GM18861 (cell line): Measurements from ENCODE around the gene EPB41L5.
"Not testable (repeated sequence)": the region's sequence is repeated elsewhere in the genome, so short reads cannot be mapped to it uniquely, and the experiment has no call there.

ENCODE experiments used
- ATAC-seq: cut with Tn5 transposase; IDR thresholded peaks from one replicate; pipeline ENCODE4 v1.9.1; 2021; ENCODE audit not compliant: unreplicated experiment

The EPB41L5 gene

DNA sequence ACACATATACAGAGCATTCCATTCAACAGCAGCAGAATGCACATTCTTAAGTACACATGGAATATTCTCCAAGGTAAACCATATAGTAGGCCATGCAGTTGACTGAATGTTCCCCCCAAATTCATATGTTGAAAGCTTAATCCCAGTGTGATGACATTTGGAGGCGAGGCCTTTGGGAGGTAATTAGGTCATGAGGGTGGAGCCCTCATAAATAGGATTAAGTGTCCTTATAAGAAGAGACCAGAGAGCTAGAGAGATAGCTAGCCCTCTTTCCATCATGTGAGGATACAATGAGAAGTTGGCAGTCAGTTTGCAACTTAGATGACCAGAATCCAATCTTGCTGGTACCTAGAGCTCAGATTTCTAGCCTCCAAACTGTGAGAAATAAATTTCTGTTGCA, 182.7 kb downstream of the EPB41L5 start:
- no peak for ATAC-seq

DNA sequence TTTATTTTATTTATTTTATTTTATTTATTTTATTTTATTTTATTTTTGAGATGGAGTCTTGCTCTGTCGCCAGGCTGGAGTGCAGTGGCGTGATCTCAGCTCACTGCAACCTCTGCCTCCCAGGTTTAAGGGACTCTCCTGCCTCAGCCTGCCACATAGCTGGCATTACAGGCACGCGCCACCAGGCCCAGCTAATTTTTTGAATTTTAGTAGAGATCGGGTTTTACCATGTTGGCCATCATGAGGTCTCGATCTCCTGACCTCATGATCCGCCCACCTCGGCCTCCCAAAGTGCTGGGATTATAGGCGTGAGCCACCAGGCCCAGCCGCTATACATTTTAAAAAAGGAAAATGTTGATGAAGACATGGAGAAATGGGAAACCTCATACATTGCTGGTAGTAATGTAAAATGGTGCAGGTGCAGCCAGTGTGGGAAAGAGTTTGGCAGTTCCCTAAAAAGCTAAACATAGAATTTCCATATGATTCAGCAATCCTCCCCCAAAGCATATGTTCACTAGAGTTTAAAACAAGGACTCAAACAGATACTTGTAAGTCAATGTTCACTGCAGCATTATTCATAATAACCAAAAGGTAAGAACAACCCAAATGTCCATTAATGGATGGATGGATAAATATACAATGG, 187.1 kb downstream of the EPB41L5 start:
- ATAC-seq: not testable (repeated sequence)

DNA sequence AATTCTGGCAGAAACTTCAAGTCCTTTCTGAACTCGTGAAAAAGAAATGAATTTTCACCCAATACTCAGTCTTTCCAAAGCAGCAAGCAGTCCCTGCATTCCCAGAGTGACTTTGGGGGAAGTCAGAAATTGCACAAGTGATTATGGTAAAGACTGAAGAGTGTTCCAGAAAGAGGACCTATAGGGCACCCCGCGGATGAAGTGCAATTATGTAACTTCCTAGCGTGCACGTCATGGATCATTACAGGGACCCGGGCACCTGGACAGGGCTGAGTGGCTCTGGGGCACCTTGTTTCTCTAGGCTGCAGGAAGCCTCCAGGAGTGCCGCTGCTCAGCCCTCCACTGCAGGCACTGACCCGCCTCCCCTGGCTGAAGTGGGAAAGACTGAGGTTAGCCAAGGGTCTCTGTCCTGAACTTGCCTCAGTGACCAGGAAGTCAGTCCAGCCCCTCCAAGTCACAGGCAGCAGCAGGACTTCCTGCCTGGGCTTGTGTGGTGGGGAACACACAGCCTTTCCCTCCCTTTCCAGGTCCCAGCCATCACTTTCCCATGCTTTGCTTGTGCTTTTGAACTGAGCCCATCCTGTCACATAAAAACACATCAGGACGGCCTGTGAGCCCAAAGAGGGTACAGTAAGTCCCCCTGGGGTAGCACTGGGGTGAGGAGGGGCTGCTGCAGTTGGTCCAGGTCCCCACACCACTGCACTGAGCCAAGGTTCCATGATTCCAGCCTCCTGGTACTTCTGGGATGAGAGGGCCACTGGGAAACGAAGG, 190.6 kb downstream of the EPB41L5 start:
- no peak for ATAC-seq

- no peak for ATAC-seq
These were observed 191.1 kb downstream of the EPB41L5 start for GRCh38 chr2:120204022-120204405.

DNA sequence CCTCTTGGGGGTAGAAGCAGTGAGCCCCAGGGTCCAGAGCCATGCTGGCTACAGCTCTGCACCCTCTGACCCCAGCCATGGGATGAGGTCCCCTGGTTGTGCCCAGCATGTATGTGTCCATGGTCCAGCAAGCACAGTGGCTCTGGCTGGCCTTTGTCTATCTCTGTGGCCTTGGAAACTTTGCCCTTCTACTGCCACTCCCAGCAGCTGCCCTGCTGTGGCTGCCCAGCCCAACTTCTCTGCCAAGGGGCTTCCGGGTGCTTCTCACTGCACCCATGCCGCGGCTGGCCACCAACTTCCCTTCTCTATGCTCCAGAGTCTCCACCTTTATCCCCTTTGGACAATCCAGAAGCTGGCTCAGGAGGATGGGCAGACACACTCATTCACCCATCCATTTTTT, 191.5 kb downstream of the EPB41L5 start:
- no peak for ATAC-seq

DNA sequence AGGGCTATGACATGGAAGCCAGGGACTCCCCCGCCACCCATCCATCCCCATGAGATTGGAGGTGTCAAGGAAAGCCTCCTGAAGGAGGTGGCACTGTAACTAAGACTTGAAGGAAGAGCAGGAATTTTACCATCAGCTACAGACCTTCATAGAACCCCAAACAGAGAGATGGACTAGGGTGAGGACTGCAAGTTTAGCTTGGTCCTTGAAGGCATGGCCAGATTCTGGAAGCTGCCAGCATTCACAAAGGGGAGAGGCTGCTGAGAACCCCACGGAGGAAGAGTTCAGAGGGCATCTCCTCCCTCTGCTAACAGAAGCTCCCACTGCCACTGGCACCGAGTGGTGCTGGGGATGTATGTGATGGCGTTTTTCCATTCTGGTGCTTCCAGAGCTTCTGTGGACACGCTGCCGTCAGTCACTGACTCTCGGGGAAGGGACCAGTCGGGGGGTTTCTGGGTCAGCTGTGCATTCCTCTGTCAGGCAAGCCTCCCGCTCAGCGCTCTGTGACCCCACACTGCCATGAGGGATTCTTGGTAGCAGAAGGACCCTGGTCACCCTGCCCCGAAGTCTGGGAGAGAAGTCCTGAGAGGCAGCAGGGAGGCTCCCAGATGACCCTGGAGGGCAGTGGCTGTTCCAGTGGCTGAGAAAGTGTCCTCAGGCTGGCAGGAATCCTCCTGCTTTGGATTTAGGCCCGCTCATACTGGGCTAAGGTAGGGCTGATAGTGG, 192.2 kb downstream of the EPB41L5 start:
- no peak for ATAC-seq

- ATAC-seq: no peak
These were observed 193.2 kb downstream of the EPB41L5 start for GRCh38 chr2:120206022-120206581.

DNA sequence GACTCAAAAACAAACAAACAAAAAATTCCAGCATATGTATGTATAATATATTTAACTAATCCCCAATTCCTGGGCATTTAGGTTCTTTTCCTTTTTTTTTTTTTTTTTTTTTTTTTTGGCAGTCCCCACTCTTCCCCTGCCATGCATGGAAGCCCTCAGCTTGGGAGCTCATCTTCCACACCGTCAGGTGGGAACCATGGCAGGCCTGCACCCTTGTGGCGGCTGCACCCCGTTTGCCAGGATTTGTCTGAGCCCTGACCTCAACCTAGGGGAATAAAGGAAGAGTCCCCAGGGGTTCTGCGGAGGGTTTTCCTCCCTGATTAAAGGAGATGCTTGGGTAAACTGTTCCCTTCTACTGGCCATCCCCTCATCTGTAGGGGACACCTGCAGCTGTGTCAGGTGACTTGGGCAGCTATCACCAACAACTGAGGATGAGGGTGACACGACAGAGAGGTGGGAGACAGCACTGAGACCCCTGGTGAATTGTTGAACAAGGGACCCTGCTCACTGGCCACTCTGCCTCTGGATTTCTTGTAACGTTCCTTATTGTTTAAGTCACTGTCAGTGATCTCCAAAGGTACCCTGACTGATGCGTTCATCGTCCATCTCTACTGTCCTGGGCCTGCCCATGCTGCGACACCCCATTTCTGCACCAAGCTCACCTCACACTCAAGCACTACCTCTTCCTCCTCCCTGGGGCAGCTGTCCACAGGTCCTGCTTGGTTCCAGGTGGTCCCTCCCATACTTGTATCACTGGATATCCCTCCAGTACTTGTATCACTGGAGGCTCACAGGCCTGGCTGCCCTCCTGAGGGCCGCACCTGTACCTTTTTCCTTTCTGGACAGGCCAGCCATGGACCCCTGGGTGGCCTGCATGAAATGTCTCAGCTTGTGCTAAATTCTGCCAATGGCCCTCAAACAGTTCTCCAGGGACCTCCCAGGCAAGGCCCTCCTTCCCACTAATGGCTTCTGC, 195.8 kb downstream of the EPB41L5 start:
- no peak for ATAC-seq

GRCh38 chr2:120209427-120210269, 196.8 kb downstream of the EPB41L5 start:
- no peak for ATAC-seq

DNA sequence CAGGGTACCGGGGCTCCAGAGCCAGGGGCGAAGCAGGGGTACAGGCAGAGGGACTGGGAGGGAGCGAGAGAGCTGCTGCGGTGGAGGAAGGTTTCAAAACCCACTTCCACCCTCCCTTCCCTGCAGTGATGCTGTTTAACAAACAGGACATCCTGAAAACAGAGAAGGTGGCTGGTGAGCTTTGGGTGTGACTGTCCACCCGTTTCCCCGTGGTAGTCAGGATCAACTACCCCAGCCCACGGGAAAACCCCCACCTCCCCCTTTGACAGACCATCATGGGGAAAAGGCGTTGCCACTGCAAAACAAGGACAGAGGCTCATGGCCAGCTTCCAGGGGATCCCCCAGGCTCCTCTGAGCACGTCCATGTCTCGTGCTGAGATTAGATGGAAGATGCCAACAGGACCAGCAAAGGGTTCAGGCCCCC, 197.4 kb downstream of the EPB41L5 start:
- no peak for ATAC-seq

DNA sequence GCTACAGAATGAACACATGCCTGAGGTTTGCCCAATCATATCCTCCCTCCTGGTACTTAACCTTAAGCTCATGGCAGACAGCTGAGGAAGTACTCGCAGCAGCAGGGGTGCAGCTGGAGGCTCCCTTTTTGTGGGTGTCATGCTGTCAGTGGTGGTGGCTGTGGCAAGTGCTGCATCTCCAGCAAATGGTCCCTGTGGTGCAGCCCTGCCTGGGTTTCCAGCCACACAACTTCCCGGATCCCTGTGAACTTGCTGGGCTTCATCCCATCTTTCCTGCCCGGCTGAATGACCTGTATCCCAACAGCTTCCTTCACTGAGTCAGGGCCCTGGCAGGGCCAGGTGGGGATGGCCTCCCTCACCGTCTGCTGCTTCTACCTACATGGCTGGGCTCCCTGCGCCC, 205.3 kb downstream of the EPB41L5 start:
- no peak for ATAC-seq

DNA sequence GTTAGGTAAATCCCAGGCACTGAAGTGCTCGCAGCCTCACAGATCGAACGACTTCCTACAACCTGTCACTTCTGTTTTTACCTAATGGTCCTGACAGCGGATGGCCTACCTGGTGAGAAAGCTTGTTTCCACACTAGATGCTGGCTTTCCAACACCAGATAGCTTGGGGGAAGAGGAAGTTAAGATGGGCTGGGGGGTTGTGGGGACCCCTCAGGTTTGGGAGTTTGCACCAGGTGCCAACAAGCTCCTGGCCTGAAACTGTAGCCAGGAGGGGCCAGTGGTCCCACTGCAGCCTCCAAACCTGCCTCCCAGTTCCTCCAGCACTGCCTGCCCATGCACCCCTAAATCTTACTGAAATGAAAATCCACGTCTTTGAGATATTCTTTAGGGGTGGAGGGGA, 206.4 kb downstream of the EPB41L5 start:
- no peak for ATAC-seq

- ATAC-seq: no peak
These were observed 206.9 kb downstream of the EPB41L5 start for GRCh38 chr2:120219766-120220165.

DNA sequence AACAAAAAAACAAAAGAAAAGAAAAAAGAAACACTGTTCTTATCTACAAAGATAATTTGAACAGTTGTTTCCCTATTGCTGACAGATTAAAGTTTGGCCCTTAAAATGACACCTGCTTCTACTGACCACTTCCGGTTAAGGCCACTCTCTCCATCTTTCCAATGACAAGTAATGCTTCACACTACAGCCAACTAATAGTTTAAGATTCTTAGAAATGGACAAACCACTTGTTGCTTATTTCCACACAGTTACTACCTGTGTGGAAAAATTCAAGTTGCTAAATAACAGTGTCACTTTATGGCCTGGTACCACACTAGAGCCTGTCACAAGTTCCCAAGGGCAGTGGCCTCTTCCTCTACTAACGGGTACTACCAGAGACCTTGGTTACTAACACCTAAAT, 207.9 kb downstream of the EPB41L5 start:
- no peak for ATAC-seq

GRCh38 chr2:120221616-120222015, 208.7 kb downstream of the EPB41L5 start:
- no peak for ATAC-seq

DNA sequence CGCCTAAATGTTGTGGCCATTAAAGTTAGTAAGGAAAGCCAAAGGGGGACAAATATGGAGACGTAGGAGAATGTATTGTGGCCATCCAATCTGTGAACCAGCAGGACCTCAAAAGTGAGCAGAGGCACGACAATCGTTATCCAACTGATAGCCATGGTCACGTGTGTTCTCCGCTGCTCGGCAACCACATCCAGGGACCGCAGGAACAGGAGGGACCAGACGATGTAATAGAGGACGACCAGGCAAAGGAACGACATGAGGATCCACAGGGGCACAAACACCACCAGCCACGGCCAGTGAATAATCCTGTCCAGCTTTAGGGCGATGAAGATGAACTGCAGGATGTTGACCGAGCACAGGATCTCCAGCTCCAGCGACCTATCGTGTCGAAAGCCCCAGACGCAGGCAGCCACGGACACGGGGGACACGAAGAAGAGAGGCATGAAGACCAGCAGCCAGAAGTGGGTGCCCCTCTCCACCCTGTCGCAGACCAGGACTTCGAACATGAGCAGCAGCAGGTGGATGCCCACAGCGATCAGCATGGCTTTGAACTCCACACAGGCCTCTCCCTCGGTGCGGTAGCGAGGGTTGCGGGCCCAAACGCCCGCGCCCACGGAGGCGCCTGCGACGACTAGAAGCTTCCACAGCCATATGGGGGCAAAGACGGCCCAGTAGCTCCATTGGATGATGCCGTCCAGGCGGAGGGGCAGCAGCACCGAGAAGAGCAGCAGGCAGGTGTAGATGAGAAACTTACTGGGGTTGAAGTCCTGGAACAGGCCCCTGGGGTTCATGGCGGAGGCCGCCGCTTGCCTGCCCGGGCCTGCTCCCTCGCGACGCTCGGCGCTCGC, 209.5 kb downstream of the EPB41L5 start:
- no peak for ATAC-seq

- peak; percentile 73 for ATAC-seq
These were observed 210.4 kb downstream of the EPB41L5 start, which contains the start of gene TMEM185B for GRCh38 chr2:120223034-120223912. TSS of gene TMEM185B (minus strand) at chr2:120223400. CDS start at chr2:120222976, 424 bp downstream.

DNA sequence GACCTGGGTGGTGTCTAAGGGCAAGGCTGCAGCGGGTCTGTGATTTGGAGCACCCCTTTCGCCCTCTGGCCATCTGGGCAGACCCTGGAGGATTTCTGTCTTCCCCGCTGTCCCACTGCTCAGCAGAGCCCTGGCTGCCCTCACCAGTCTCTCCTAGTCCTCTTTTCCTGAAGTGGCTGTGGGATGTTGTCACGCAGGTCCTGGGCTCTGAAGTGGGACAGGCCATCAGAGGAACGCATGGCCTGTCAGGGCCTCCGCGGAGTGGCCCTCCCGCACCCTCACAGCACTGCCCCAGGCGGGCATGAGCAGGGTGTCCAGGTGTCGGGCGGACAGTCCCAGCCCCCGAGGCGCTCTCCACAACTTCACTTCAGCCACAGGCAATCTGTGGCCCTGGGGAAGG, 211.4 kb downstream of the EPB41L5 start:
- ATAC-seq: no peak
